H9 (cell line): ENCODE results near the gene FNDC3B. TPM values are rescaled to one million over a fixed set of nuclear protein-coding genes. Genes with fewer than 3 reads are reported as not detected.

Source experiments
- DNase-seq: peaks from one replicate; pipeline ENCODE4 v3.0.0-alpha.2; 2017
- H2AFZ ChIP-seq: one replicate; pipeline ENCODE4 v1.6.1; 2013; ENCODE audit warnings: mild to moderate bottlenecking, low read length, control low read depth, moderate library complexity
- H2AK5ac ChIP-seq: 2 replicates; pipeline ENCODE4 v1.6.1; 2013; ENCODE audit warnings: low read length, control low read depth, mixed read lengths; ENCODE audit not compliant: insufficient read length
- H2BK120ac ChIP-seq: one replicate; pipeline ENCODE4 v1.6.1; 2013; ENCODE audit warnings: low read depth, mild to moderate bottlenecking, low read length, control low read depth, inconsistent platforms; ENCODE audit not compliant: poor library complexity, severe bottlenecking
- H2BK12ac ChIP-seq: 2 replicates; pipeline ENCODE4 v1.6.1; 2013; ENCODE audit warnings: low read length, control low read depth, mixed read lengths, low read depth; ENCODE audit not compliant: insufficient read length
- H2BK15ac ChIP-seq: 2 replicates; pipeline ENCODE4 v1.6.1; 2013; ENCODE audit warnings: low read depth, low read length, control low read depth
- H2BK20ac ChIP-seq: one replicate; pipeline ENCODE4 v1.6.1; 2013; ENCODE audit warnings: low read depth, mild to moderate bottlenecking, low read length, control low read depth, inconsistent platforms; ENCODE audit not compliant: poor library complexity, severe bottlenecking
- H2BK5ac ChIP-seq: 2 replicates; pipeline ENCODE4 v1.6.1; 2013; ENCODE audit warnings: low read length, control low read depth, mixed read lengths; ENCODE audit not compliant: insufficient read length
- H3K14ac ChIP-seq: 2 replicates; pipeline ENCODE4 v1.6.1; 2013; ENCODE audit warnings: low read length, control low read depth; ENCODE audit not compliant: insufficient read depth
- H3K18ac ChIP-seq: 2 replicates; pipeline ENCODE4 v1.6.1; 2013; ENCODE audit warnings: low read depth, mild to moderate bottlenecking, mixed read lengths, low read length, control low read depth; ENCODE audit not compliant: insufficient read length
- H3K23ac ChIP-seq: 2 replicates; pipeline ENCODE4 v1.6.1; 2013; ENCODE audit warnings: low read length, control low read depth, mixed read lengths, low read depth; ENCODE audit not compliant: insufficient read length
- H3K23me2 ChIP-seq: 2 replicates; pipeline ENCODE4 v1.6.1; 2013; ENCODE audit warnings: low read depth, mild to moderate bottlenecking, mixed read lengths, low read length, control low read depth; ENCODE audit not compliant: insufficient read length, poor library complexity, severe bottlenecking
- H3K27ac ChIP-seq: 2 replicates; pipeline ENCODE4 v1.5.1; 2013; ENCODE audit warnings: low read length, control low read depth, mixed read lengths, low read depth; ENCODE audit not compliant: insufficient read length
- H3K27me3 ChIP-seq: 2 replicates; pipeline ENCODE4 v1.6.1; 2013; ENCODE audit warnings: low read length, control low read depth, inconsistent platforms; ENCODE audit not compliant: insufficient read depth
- H3K4ac ChIP-seq: 2 replicates; pipeline ENCODE4 v1.6.1; 2013; ENCODE audit warnings: low read depth, mild to moderate bottlenecking, control low read depth, inconsistent platforms, low read length, moderate library complexity
- H3K4me1 ChIP-seq: 2 replicates; pipeline ENCODE4 v1.6.1; 2013; ENCODE audit warnings: low read length, control low read depth, inconsistent platforms; ENCODE audit not compliant: insufficient read depth
- H3K4me2 ChIP-seq: 2 replicates; pipeline ENCODE4 v1.6.1; 2013; ENCODE audit warnings: low read length, control low read depth, mixed read lengths; ENCODE audit not compliant: insufficient read length, insufficient read depth
- H3K56ac ChIP-seq: 2 replicates; pipeline ENCODE4 v1.6.1; 2013; ENCODE audit warnings: low read depth, mild to moderate bottlenecking, mixed read lengths, low read length, control low read depth; ENCODE audit not compliant: insufficient read length
- H3K79me1 ChIP-seq: 2 replicates; pipeline ENCODE4 v1.6.1; 2013; ENCODE audit warnings: low read depth, mild to moderate bottlenecking, moderate library complexity, low read length, control low read depth, inconsistent platforms; ENCODE audit not compliant: insufficient read depth, poor library complexity, severe bottlenecking
- H3K79me2 ChIP-seq: 2 replicates; pipeline ENCODE4 v1.6.1; 2013; ENCODE audit warnings: low read length, control low read depth, inconsistent platforms; ENCODE audit not compliant: insufficient read depth
- H3K9ac ChIP-seq: 2 replicates; pipeline ENCODE4 v1.6.1; 2013; ENCODE audit warnings: low read length, control low read depth, mixed read lengths; ENCODE audit not compliant: insufficient read length; ENCODE audit errors: extremely low read depth
- H3K9me3 ChIP-seq: one replicate; pipeline ENCODE4 v1.6.1; 2013; ENCODE audit warnings: low read depth, low read length, inconsistent platforms; ENCODE audit not compliant: control insufficient read depth
- H3T11ph ChIP-seq: one replicate; pipeline ENCODE4 v1.6.1; 2013; ENCODE audit warnings: mild to moderate bottlenecking, low read length, control low read depth, inconsistent platforms
- H4K20me1 ChIP-seq: one replicate; pipeline ENCODE4 v1.6.1; 2013; ENCODE audit not compliant: control insufficient read depth, insufficient read length, insufficient read depth
- H4K5ac ChIP-seq: 2 replicates; pipeline ENCODE4 v1.6.1; 2013; ENCODE audit warnings: low read depth, mild to moderate bottlenecking, mixed read lengths, low read length, control low read depth; ENCODE audit not compliant: insufficient read length
- H4K8ac ChIP-seq: replicated peaks from 2 replicates; pipeline ENCODE4 v1.6.1; 2013; ENCODE audit warnings: low read length, control low read depth, mixed read lengths, low read depth; ENCODE audit not compliant: insufficient read length
- H4K91ac ChIP-seq: 2 replicates; pipeline ENCODE4 v1.6.1; 2013; ENCODE audit warnings: low read depth, mild to moderate bottlenecking, moderate library complexity, mixed read lengths, low read length, control low read depth; ENCODE audit not compliant: insufficient read length
- H3K27ac Mint-ChIP-seq, 3 experiments: 2 replicates in 2 of 3; 3 replicates in 1 of 3; pipeline ENCODE4 v1.8.0; 2020 to 2021; ENCODE audit warnings: mixed read lengths in 3 of 3, mild to moderate bottlenecking in 1 of 3, moderate library complexity in 1 of 3
- H3K27me3 Mint-ChIP-seq: 2 replicates; pipeline ENCODE4 v1.8.0; 2021; ENCODE audit warnings: low read depth, mild to moderate bottlenecking, moderate library complexity, mixed read lengths
- H3K36me3 Mint-ChIP-seq, 3 experiments: 2 replicates in 2 of 3; 3 replicates in 1 of 3; pipeline ENCODE4 v1.8.0; 2020 to 2021; ENCODE audit warnings: low read depth in 3 of 3, mixed read lengths in 3 of 3; ENCODE audit not compliant: insufficient read depth in 1 of 3
- H3K4me1 Mint-ChIP-seq, 2 experiments: 2 replicates each; pipeline ENCODE4 v1.8.0; 2020; ENCODE audit warnings: mixed read lengths in 2 of 2
- H3K4me3 Mint-ChIP-seq, 2 experiments: 2 replicates in 1 of 2; 3 replicates in 1 of 2; pipeline ENCODE4 v1.8.0; 2020 to 2021; ENCODE audit warnings: mild to moderate bottlenecking in 2 of 2, mixed read lengths in 2 of 2, moderate library complexity in 1 of 2
- H3K9me3 Mint-ChIP-seq, 2 experiments: 2 replicates in 1 of 2; 3 replicates in 1 of 2; pipeline ENCODE4 v1.8.0; 2020; ENCODE audit warnings: mild to moderate bottlenecking in 2 of 2, mixed read lengths in 2 of 2, moderate library complexity in 1 of 2
- WGBS: extraction: QIAGEN DNeasy Blood & Tissue Kit; methylation state at CpG from one replicate; pipeline ENCODE4 v1.1.7; 2013; ENCODE audit warnings: missing lambda C conversion rate, low lambda C conversion rate, mixed read lengths; ENCODE audit not compliant: insufficient read length; ENCODE audit errors: extremely low coverage; 5-methylcytosine and 5-hydroxymethylcytosine counted together
- total RNA-seq: library from RNA; stranded (reverse); gene quantifications from 2 replicates; pipeline ENCODE4 v1.2.1, GENCODE V29; 2021
- TF ChIP-seq, protein P1 (sequence below): fragments of 200-600 bp; sonication (generic); conservative IDR thresholded peaks from 3 replicates; pipeline ENCODE4 v1.8.0; 2021; ENCODE audit warnings: antibody characterized with exemption, mild to moderate bottlenecking

FNDC3B gene
- total RNA-seq, 1 experiment from 2014 or later, result 43.8 TPM

GRCh38 chr3:172402090-172402489, 362.7 kb downstream of the FNDC3B start:
- Histone ChIP-seq H2BK12ac (no peak overlapping the region), H3K27me3 (no peaks in the 10 kb centered on the region), H2AK5ac (no peak overlapping the region), H2BK15ac (no peak overlapping the region), H3K18ac (no peak overlapping the region), H4K91ac (no peak overlapping the region), H3K79me1 (no peaks in the 10 kb centered on the region), H3K4ac (no peak overlapping the region), H3K23ac (no peak overlapping the region), H3K4me2 (no peak overlapping the region), H2BK120ac (no peak overlapping the region), H3K56ac (no peak overlapping the region), H3K9ac (no peak overlapping the region), H4K20me1 (no peaks in the 10 kb centered on the region), H4K5ac (no peak overlapping the region), H3T11ph (no peak overlapping the region), H3K14ac (no peak overlapping the region), H3K23me2 (no peaks in the 10 kb centered on the region), H3K79me2 (no peaks in the 10 kb centered on the region), H4K8ac (no peak overlapping the region), H3K4me1 (no peaks in the 10 kb centered on the region), H3K27ac (no peak overlapping the region), H2BK5ac (no peak overlapping the region), H2AFZ (no peak overlapping the region), H3K9me3 (no peaks in the 10 kb centered on the region), H2BK20ac (no peak overlapping the region)
- no peaks in the 10 kb centered on the region; a peak in 1 of 5 replicates for H3K9me3 Mint-ChIP-seq
- H3K27ac Mint-ChIP-seq, result no peak overlapping the region
- TF ChIP-seq, protein P1, sequence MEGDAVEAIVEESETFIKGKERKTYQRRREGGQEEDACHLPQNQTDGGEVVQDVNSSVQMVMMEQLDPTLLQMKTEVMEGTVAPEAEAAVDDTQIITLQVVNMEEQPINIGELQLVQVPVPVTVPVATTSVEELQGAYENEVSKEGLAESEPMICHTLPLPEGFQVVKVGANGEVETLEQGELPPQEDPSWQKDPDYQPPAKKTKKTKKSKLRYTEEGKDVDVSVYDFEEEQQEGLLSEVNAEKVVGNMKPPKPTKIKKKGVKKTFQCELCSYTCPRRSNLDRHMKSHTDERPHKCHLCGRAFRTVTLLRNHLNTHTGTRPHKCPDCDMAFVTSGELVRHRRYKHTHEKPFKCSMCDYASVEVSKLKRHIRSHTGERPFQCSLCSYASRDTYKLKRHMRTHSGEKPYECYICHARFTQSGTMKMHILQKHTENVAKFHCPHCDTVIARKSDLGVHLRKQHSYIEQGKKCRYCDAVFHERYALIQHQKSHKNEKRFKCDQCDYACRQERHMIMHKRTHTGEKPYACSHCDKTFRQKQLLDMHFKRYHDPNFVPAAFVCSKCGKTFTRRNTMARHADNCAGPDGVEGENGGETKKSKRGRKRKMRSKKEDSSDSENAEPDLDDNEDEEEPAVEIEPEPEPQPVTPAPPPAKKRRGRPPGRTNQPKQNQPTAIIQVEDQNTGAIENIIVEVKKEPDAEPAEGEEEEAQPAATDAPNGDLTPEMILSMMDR, result no peak
- no peaks in the 10 kb centered on the region for H3K4me1 Mint-ChIP-seq
- DNase-seq, result no peak
- H3K27me3 Mint-ChIP-seq, result no peaks in the 10 kb centered on the region
- no peak overlapping the region for H3K4me3 Mint-ChIP-seq
- no CpG with 5 or more reads among the region's 2 CpGs for WGBS
- H3K36me3 Mint-ChIP-seq, result peaks cover 9 to 23% (median 20%) of the 10 kb centered on the region in 3 experiments; a peak in 6 of 7 replicates
